22Rv1 (cell line): Measurements from ENCODE around the gene SLC35F1.

Experiments
- CTCF ChIP-seq: fragments of 450-650 bp; IDR thresholded peaks from 2 replicates; pipeline ENCODE4 v1.5.1; 2017; ENCODE audit warnings: mild to moderate bottlenecking
- ZFX ChIP-seq: fragments of 450-650 bp; IDR thresholded peaks from 2 replicates; pipeline ENCODE4 v1.6.1; 2017; ENCODE audit warnings: antibody characterized with exemption, borderline replicate concordance

GRCh38 chr6:118316796-118317384, 409.8 kb downstream of the SLC35F1 start:
- TF ChIP-seq CTCF: no peak
- TF ChIP-seq ZFX: no peak
